ENCODE data around the gene PCK1. TPM values are rescaled to one million over a fixed set of nuclear protein-coding genes. Genes with fewer than 3 reads are reported as not detected.

Gene PCK1
- total RNA-seq, 5 donors from 2014 or later (not counting 1 experiment from before 2014, with no cell fraction given) = 0.25 to 0.53 (median 0.26) TPM; not detected in 2

GRCh38 chr20:57586943-57587277, 26.0 kb downstream of the PCK1 start:
- ATAC-seq (replicated peaks in 1 of 4) (no peak), DNase-seq (no peak)
- peaks cover 0 to 11% (median 3%) of the 10 kb centered on the region in 3 donors for H3K9me3 Mint-ChIP-seq
- no peaks in the 10 kb centered on the region for H3K36me3 ChIP-seq (ENCODE audit: control insufficient read depth in 2 of 2, extremely low read depth in 1 of 2, insufficient read depth in 1 of 2, low read length in 1 of 2)
- WGBS (ENCODE audit: insufficient coverage) = 90% methylated on average over 6 of the region's 10 CpGs
- H3K27ac ChIP-seq (ENCODE audit: low read length) = no peak overlapping the region
- peaks cover 0 to 59% of the 10 kb centered on the region in 2 experiments for H3K27me3 ChIP-seq (replicated peaks in 1 of 2; ENCODE audit: control insufficient read depth in 2 of 2, extremely low read depth in 1 of 2, insufficient read depth in 2 of 2, low read length in 1 of 2)
- H3K27ac Mint-ChIP-seq = no peak overlapping the region
- H3K27me3 Mint-ChIP-seq = peaks cover 30 to 37% of the 10 kb centered on the region in 2 donors
- H3K4me1 ChIP-seq (ENCODE audit: control insufficient read depth in 1 of 2, extremely low read depth in 1 of 2, insufficient read depth in 2 of 2, low read length in 2 of 2) = no peaks in the 10 kb centered on the region
- ChIA-PET CTCF (no interaction called here), POLR2A (no interaction called here)
- H3K4me3 ChIP-seq (ENCODE audit: control insufficient read depth in 1 of 2, extremely low read depth in 1 of 2, low read length in 1 of 2) = no peak overlapping the region
- no peaks in the 10 kb centered on the region for H3K36me3 Mint-ChIP-seq
- no peak overlapping the region for H3K4me3 Mint-ChIP-seq
- H3K9me3 ChIP-seq = no peaks in the 10 kb centered on the region
- H3K4me1 Mint-ChIP-seq = no peaks in the 10 kb centered on the region

GRCh38 chr20:57587278-57587988, 26.5 kb downstream of the PCK1 start:
- ChIA-PET POLR2A (no interaction called here), CTCF (interaction anchor here in 1 of 2 donors (0.7 kb wide), 1 partner anchor 33 kb away, joined by 3 read pairs; the partner anchor contains the start of gene ZBP1)
- 95% methylated on average over 4 of the region's 4 CpGs for WGBS (ENCODE audit: insufficient coverage)
- no peak for ATAC-seq (replicated peaks in 1 of 4)
- Mint-ChIP-seq H3K27ac (no peak overlapping the region), H3K27me3 (peaks cover 25 to 31% of the 10 kb centered on the region in 2 donors), H3K4me3 (no peak overlapping the region), H3K36me3 (no peaks in the 10 kb centered on the region), H3K4me1 (no peaks in the 10 kb centered on the region), H3K9me3 (peaks cover 0 to 11% (median 3%) of the 10 kb centered on the region in 3 donors)
- no peak overlapping the region for H3K27ac ChIP-seq (ENCODE audit: low read length)
- no peaks in the 10 kb centered on the region for H3K9me3 ChIP-seq
- no peaks in the 10 kb centered on the region for H3K4me1 ChIP-seq (ENCODE audit: control insufficient read depth in 1 of 2, extremely low read depth in 1 of 2, insufficient read depth in 2 of 2, low read length in 2 of 2)
- DNase-seq = no peak
- H3K4me3 ChIP-seq (ENCODE audit: control insufficient read depth in 1 of 2, extremely low read depth in 1 of 2, low read length in 1 of 2) = no peak overlapping the region
- peaks cover 0 to 53% of the 10 kb centered on the region in 2 experiments for H3K27me3 ChIP-seq (replicated peaks in 1 of 2; ENCODE audit: control insufficient read depth in 2 of 2, extremely low read depth in 1 of 2, insufficient read depth in 2 of 2, low read length in 1 of 2)
- no peaks in the 10 kb centered on the region for H3K36me3 ChIP-seq (ENCODE audit: control insufficient read depth in 2 of 2, extremely low read depth in 1 of 2, insufficient read depth in 1 of 2, low read length in 1 of 2)

- Mint-ChIP-seq H3K4me1 (no peaks in the 10 kb centered on the region), H3K27ac (no peak overlapping the region), H3K9me3 (peaks cover 0 to 11% (median 3%) of the 10 kb centered on the region in 3 donors), H3K27me3 (peaks cover 22 to 27% of the 10 kb centered on the region in 2 donors), H3K36me3 (no peaks in the 10 kb centered on the region), H3K4me3 (no peak overlapping the region)
- ChIA-PET POLR2A (no interaction called here), CTCF (interaction anchor here in 1 of 2 donors (0.7 kb wide), 1 partner anchor 32 kb away, joined by 3 read pairs; the partner anchor contains the start of gene ZBP1)
- no peak overlapping the region for H3K27ac ChIP-seq (ENCODE audit: low read length)
- H3K36me3 ChIP-seq (ENCODE audit: control insufficient read depth in 2 of 2, extremely low read depth in 1 of 2, insufficient read depth in 1 of 2, low read length in 1 of 2) = no peaks in the 10 kb centered on the region
- no peak for DNase-seq
- no peak overlapping the region for H3K4me3 ChIP-seq (ENCODE audit: control insufficient read depth in 1 of 2, extremely low read depth in 1 of 2, low read length in 1 of 2)
- 74% methylated on average over 6 of the region's 7 CpGs for WGBS (ENCODE audit: insufficient coverage)
- H3K9me3 ChIP-seq = no peaks in the 10 kb centered on the region
- no peaks in the 10 kb centered on the region for H3K4me1 ChIP-seq (ENCODE audit: control insufficient read depth in 1 of 2, extremely low read depth in 1 of 2, insufficient read depth in 2 of 2, low read length in 2 of 2)
- H3K27me3 ChIP-seq (replicated peaks in 1 of 2; ENCODE audit: control insufficient read depth in 2 of 2, extremely low read depth in 1 of 2, insufficient read depth in 2 of 2, low read length in 1 of 2) = peaks cover 0 to 50% of the 10 kb centered on the region in 2 experiments
- ATAC-seq (replicated peaks in 1 of 4) = no peak
These were observed 27.1 kb downstream of the PCK1 start for GRCh38 chr20:57587989-57588377.

- Mint-ChIP-seq H3K27me3 (peaks cover 17 to 21% of the 10 kb centered on the region in 2 donors), H3K4me3 (no peak overlapping the region), H3K4me1 (peaks cover 0 to 4% (median 0%) of the 10 kb centered on the region in 3 donors), H3K9me3 (peaks cover 0 to 11% (median 3%) of the 10 kb centered on the region in 3 donors), H3K27ac (no peak overlapping the region), H3K36me3 (no peaks in the 10 kb centered on the region)
- 29% methylated on average over 1 of the region's 5 CpGs for WGBS (ENCODE audit: insufficient coverage)
- ChIA-PET CTCF (no interaction called here), POLR2A (no interaction called here)
- H3K9me3 ChIP-seq = no peaks in the 10 kb centered on the region
- H3K36me3 ChIP-seq (ENCODE audit: control insufficient read depth in 2 of 2, extremely low read depth in 1 of 2, insufficient read depth in 1 of 2, low read length in 1 of 2) = no peaks in the 10 kb centered on the region
- H3K27me3 ChIP-seq (replicated peaks in 1 of 2; ENCODE audit: control insufficient read depth in 2 of 2, extremely low read depth in 1 of 2, insufficient read depth in 2 of 2, low read length in 1 of 2) = peaks cover 0 to 44% of the 10 kb centered on the region in 2 experiments
- H3K4me3 ChIP-seq (ENCODE audit: control insufficient read depth in 1 of 2, extremely low read depth in 1 of 2, low read length in 1 of 2) = no peak overlapping the region
- DNase-seq (no peak), ATAC-seq (replicated peaks in 1 of 4) (no peak)
- no peaks in the 10 kb centered on the region for H3K4me1 ChIP-seq (ENCODE audit: control insufficient read depth in 1 of 2, extremely low read depth in 1 of 2, insufficient read depth in 2 of 2, low read length in 2 of 2)
- H3K27ac ChIP-seq (ENCODE audit: low read length) = no peak overlapping the region
These were observed 27.7 kb downstream of the PCK1 start for GRCh38 chr20:57588596-57588995.

- CTCF ChIA-PET = no interaction called here
- peaks cover 0 to 11% (median 3%) of the 10 kb centered on the region in 3 donors for H3K9me3 Mint-ChIP-seq
- peaks cover 0 to 39% of the 10 kb centered on the region in 2 experiments for H3K27me3 ChIP-seq (replicated peaks in 1 of 2; ENCODE audit: control insufficient read depth in 2 of 2, extremely low read depth in 1 of 2, insufficient read depth in 2 of 2, low read length in 1 of 2)
- H3K27ac Mint-ChIP-seq = no peak overlapping the region
- ATAC-seq (replicated peaks in 1 of 4) (no peak), DNase-seq (no peak)
- H3K9me3 ChIP-seq = no peaks in the 10 kb centered on the region
- H3K27me3 Mint-ChIP-seq = peaks cover 14 to 17% of the 10 kb centered on the region in 2 donors
- WGBS (ENCODE audit: insufficient coverage) = 86% methylated on average over 5 of the region's 6 CpGs
- peaks cover 0 to 6% (median 0%) of the 10 kb centered on the region in 3 donors for H3K4me1 Mint-ChIP-seq
- H3K4me3 Mint-ChIP-seq = no peak overlapping the region
- no peak overlapping the region for H3K27ac ChIP-seq (ENCODE audit: low read length)
- POLR2A ChIA-PET = no interaction called here
- peaks cover 0 to 3% of the 10 kb centered on the region in 2 experiments for H3K4me1 ChIP-seq (ENCODE audit: control insufficient read depth in 1 of 2, extremely low read depth in 1 of 2, insufficient read depth in 2 of 2, low read length in 2 of 2)
- H3K36me3 ChIP-seq (ENCODE audit: control insufficient read depth in 2 of 2, extremely low read depth in 1 of 2, insufficient read depth in 1 of 2, low read length in 1 of 2) = no peaks in the 10 kb centered on the region
- H3K4me3 ChIP-seq (ENCODE audit: control insufficient read depth in 1 of 2, extremely low read depth in 1 of 2, low read length in 1 of 2) = no peak overlapping the region
- no peaks in the 10 kb centered on the region for H3K36me3 Mint-ChIP-seq
These were observed 28.3 kb downstream of the PCK1 start for GRCh38 chr20:57589123-57589727.

GRCh38 chr20:57589728-57590484, 29.0 kb downstream of the PCK1 start:
- no peak overlapping the region for H3K4me3 Mint-ChIP-seq
- no peak overlapping the region for H3K4me3 ChIP-seq (ENCODE audit: control insufficient read depth in 1 of 2, extremely low read depth in 1 of 2, low read length in 1 of 2)
- ATAC-seq (replicated peaks in 1 of 4) = no peak

More at GRCh38 chr20:57589728-57590484, 29.0 kb downstream of the PCK1 start:
- no peak for DNase-seq
- 73% methylated on average over 11 of the region's 16 CpGs for WGBS (ENCODE audit: insufficient coverage)
- Histone ChIP-seq H3K36me3 (ENCODE audit: control insufficient read depth in 2 of 2, extremely low read depth in 1 of 2, insufficient read depth in 1 of 2, low read length in 1 of 2) (no peaks in the 10 kb centered on the region), H3K27me3 (replicated peaks in 1 of 2; ENCODE audit: control insufficient read depth in 2 of 2, extremely low read depth in 1 of 2, insufficient read depth in 2 of 2, low read length in 1 of 2) (peaks cover 0 to 37% of the 10 kb centered on the region in 2 experiments), H3K9me3 (no peaks in the 10 kb centered on the region), H3K4me1 (ENCODE audit: control insufficient read depth in 1 of 2, extremely low read depth in 1 of 2, insufficient read depth in 2 of 2, low read length in 2 of 2) (peaks cover 0 to 5% of the 10 kb centered on the region in 2 experiments), H3K27ac (ENCODE audit: low read length) (no peak overlapping the region)
- no peaks in the 10 kb centered on the region for H3K36me3 Mint-ChIP-seq
- H3K27ac Mint-ChIP-seq = no peak overlapping the region
- H3K9me3 Mint-ChIP-seq = peaks cover 0 to 11% (median 3%) of the 10 kb centered on the region in 3 donors
- CTCF ChIA-PET = no interaction called here
- H3K27me3 Mint-ChIP-seq = peaks cover 7 to 11% of the 10 kb centered on the region in 2 donors
- POLR2A ChIA-PET = no interaction called here
- peaks cover 2 to 6% (median 2%) of the 10 kb centered on the region in 3 donors for H3K4me1 Mint-ChIP-seq
